ENCODE measurements around the gene OR2AK2.

Gene OR2AK2

GRCh38 chr1:247964933-247965332 is at the start of gene OR2AK2:
OR2AK2 (plus strand) TSS chr1:247965233; CDS start chr1:247965377, 144 bp downstream.
- DNase-seq, result no peak

GRCh38 chr1:247919952-247920351 is 45.1 kb upstream of the OR2AK2 start, which contains the start of gene OR2T8:
OR2T8 (plus strand) TSS chr1:247920252; CDS start chr1:247921018, 766 bp downstream.
- DNase-seq, result no peak

GRCh38 chr1:247923941-247924340 is 41.1 kb upstream of the OR2AK2 start:
- no peak for DNase-seq

GRCh38 chr1:247924868-247925267 is 40.2 kb upstream of the OR2AK2 start, which contains the start of gene OR2AJ1:
OR2AJ1 (plus strand) TSS chr1:247924889; CDS start chr1:247933769, 8,880 bp downstream.
- DNase-seq, result no peak

- no peak for DNase-seq
Measured at GRCh38 chr1:247933989-247934388, 31.0 kb upstream of the OR2AK2 start.

GRCh38 chr1:247935781-247936180 is 29.3 kb upstream of the OR2AK2 start:
- no peak for DNase-seq

- no peak for DNase-seq
Measured at GRCh38 chr1:247936415-247936814, 28.6 kb upstream of the OR2AK2 start.

- peak; percentile 44 for DNase-seq
Measured at GRCh38 chr1:247936965-247937734, 27.9 kb upstream of the OR2AK2 start.

GRCh38 chr1:247942624-247943023 is 22.4 kb upstream of the OR2AK2 start:
- no peak for DNase-seq

GRCh38 chr1:247948558-247948957 is 16.5 kb upstream of the OR2AK2 start, which contains the start of gene OR2L8:
OR2L8 (plus strand) TSS chr1:247948858; CDS start chr1:247948858, 0 bp downstream.
- no peak for DNase-seq

GRCh38 chr1:247953408-247953807 is 11.6 kb upstream of the OR2AK2 start:
- no peak for DNase-seq

GRCh38 chr1:247961791-247962190 is 3.2 kb upstream of the OR2AK2 start:
- no peak for DNase-seq

- no peak for DNase-seq
Measured at GRCh38 chr1:247962911-247963588, 2.0 kb upstream of the OR2AK2 start.

- DNase-seq, result no peak
Measured at GRCh38 chr1:247966532-247967204, 1.6 kb downstream of the OR2AK2 start.

- no peak for DNase-seq
Measured at GRCh38 chr1:247992986-247993385, 28.0 kb downstream of the OR2AK2 start.

- DNase-seq, result no peak
Measured at GRCh38 chr1:247998811-247999210, 33.8 kb downstream of the OR2AK2 start.

- no peak for DNase-seq
Measured at GRCh38 chr1:248000169-248000568, 35.1 kb downstream of the OR2AK2 start.

GRCh38 chr1:248007778-248008177 is 42.7 kb downstream of the OR2AK2 start:
- no peak for DNase-seq

- no peak for DNase-seq
Measured at GRCh38 chr1:248009681-248010080, 44.6 kb downstream of the OR2AK2 start.

- DNase-seq, result no peak
Measured at GRCh38 chr1:248013229-248013710, 48.2 kb downstream of the OR2AK2 start, which contains the start of gene OR2L5. OR2L5 (plus strand) TSS chr1:248013660; CDS start chr1:248021948, 8,288 bp downstream.

GRCh38 chr1:248015803-248016202 is 50.8 kb downstream of the OR2AK2 start:
- no peak for DNase-seq

Measured in NCI-H1048 (cell line).